ENCODE measurements around the gene NEK10. TPM values are rescaled to one million over a fixed set of nuclear protein-coding genes. Genes with fewer than 3 reads are reported as not detected.

Gene NEK10
- total and polyA plus RNA-seq, 2 of the 13 experiments (the other 11 are each of a cell fraction or from before 2014, with no cell fraction given), result 2.8 to 14.2 TPM

DNA sequence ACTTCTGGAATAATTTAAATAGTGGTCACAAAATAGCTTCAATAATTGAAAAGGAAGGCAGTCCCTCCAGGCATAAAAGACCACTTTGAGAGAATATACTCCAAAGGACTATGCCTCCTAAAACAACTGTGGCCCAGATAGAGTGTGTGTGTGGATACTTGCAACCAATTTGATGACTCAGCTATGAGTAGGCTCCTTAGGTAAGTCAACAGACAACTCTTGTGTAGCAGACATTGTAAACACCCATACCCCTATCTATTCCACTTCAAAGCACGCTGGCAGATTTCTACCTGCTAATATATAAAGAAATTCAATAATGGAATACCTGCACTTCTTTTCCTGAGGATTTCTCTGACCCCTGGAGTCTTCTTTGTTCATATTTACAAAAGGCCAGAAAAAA lies 254.5 kb downstream of the NEK10 start (continued):
- TF ChIP-seq, protein P1, sequence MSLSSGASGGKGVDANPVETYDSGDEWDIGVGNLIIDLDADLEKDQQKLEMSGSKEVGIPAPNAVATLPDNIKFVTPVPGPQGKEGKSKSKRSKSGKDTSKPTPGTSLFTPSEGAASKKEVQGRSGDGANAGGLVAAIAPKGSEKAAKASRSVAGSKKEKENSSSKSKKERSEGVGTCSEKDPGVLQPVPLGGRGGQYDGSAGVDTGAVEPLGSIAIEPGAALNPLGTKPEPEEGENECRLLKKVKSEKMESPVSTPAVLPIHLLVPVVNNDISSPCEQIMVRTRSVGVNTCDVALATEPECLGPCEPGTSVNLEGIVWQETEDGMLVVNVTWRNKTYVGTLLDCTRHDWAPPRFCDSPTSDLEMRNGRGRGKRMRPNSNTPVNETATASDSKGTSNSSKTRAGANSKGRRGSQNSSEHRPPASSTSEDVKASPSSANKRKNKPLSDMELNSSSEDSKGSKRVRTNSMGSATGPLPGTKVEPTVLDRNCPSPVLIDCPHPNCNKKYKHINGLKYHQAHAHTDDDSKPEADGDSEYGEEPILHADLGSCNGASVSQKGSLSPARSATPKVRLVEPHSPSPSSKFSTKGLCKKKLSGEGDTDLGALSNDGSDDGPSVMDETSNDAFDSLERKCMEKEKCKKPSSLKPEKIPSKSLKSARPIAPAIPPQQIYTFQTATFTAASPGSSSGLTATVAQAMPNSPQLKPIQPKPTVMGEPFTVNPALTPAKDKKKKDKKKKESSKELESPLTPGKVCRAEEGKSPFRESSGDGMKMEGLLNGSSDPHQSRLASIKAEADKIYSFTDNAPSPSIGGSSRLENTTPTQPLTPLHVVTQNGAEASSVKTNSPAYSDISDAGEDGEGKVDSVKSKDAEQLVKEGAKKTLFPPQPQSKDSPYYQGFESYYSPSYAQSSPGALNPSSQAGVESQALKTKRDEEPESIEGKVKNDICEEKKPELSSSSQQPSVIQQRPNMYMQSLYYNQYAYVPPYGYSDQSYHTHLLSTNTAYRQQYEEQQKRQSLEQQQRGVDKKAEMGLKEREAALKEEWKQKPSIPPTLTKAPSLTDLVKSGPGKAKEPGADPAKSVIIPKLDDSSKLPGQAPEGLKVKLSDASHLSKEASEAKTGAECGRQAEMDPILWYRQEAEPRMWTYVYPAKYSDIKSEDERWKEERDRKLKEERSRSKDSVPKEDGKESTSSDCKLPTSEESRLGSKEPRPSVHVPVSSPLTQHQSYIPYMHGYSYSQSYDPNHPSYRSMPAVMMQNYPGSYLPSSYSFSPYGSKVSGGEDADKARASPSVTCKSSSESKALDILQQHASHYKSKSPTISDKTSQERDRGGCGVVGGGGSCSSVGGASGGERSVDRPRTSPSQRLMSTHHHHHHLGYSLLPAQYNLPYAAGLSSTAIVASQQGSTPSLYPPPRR (CRISPR knock-in tag; IDR thresholded peaks at IDR 0.05; ENCODE audit: borderline replicate concordance), result no peak
- no peak for TF ChIP-seq JDP2 (CRISPR knock-in tag; IDR thresholded peaks at IDR 0.05; ENCODE audit: borderline replicate concordance)
- TF ChIP-seq SP140L (CRISPR knock-in tag; IDR thresholded peaks at IDR 0.05; ENCODE audit: borderline replicate concordance), result no peak
- TF ChIP-seq, protein P2, sequence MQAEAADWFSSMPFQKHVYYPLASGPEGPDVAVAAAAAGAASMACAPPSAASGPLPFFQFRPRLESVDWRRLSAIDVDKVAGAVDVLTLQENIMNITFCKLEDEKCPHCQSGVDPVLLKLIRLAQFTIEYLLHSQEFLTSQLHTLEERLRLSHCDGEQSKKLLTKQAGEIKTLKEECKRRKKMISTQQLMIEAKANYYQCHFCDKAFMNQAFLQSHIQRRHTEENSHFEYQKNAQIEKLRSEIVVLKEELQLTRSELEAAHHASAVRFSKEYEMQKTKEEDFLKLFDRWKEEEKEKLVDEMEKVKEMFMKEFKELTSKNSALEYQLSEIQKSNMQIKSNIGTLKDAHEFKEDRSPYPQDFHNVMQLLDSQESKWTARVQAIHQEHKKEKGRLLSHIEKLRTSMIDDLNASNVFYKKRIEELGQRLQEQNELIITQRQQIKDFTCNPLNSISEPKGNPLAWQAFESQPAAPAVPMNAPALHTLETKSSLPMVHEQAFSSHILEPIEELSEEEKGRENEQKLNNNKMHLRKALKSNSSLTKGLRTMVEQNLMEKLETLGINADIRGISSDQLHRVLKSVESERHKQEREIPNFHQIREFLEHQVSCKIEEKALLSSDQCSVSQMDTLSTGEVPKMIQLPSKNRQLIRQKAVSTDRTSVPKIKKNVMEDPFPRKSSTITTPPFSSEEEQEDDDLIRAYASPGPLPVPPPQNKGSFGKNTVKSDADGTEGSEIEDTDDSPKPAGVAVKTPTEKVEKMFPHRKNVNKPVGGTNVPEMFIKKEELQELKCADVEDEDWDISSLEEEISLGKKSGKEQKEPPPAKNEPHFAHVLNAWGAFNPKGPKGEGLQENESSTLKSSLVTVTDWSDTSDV (CRISPR knock-in tag; IDR thresholded peaks at IDR 0.05), result no peak
- TF ChIP-seq, protein P3, sequence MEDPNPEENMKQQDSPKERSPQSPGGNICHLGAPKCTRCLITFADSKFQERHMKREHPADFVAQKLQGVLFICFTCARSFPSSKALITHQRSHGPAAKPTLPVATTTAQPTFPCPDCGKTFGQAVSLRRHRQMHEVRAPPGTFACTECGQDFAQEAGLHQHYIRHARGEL (CRISPR knock-in tag; IDR thresholded peaks at IDR 0.05), result no peak
- TF ChIP-seq NFRKB (IDR thresholded peaks at IDR 0.05), result no peak
- TF ChIP-seq, protein P4, sequence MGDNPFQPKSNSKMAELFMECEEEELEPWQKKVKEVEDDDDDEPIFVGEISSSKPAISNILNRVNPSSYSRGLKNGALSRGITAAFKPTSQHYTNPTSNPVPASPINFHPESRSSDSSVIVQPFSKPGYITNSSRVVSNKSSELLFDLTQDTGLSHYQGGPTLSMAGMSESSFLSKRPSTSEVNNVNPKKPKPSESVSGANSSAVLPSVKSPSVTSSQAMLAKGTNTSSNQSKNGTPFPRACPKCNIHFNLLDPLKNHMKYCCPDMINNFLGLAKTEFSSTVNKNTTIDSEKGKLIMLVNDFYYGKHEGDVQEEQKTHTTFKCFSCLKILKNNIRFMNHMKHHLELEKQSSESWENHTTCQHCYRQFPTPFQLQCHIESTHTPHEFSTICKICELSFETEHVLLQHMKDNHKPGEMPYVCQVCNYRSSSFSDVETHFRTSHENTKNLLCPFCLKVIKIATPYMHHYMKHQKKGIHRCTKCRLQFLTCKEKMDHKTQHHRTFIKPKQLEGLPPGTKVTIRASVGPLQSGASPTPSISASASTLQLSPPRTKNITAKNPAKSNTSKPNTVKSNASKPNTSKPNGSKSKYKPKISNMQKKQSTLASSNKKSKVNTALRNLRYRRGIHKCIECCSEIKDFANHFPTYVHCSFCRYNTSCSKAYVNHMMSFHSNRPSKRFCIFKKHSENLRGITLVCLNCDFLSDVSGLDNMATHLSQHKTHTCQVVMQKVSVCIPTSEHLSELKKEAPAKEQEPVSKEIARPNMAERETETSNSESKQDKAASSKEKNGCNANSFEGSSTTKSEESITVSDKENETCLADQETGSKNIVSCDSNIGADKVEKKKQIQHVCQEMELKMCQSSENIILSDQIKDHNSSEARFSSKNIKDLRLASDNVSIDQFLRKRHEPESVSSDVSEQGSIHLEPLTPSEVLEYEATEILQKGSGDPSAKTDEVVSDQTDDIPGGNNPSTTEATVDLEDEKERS (CRISPR knock-in tag; IDR thresholded peaks at IDR 0.05), result no peak
- TF ChIP-seq, protein P5, sequence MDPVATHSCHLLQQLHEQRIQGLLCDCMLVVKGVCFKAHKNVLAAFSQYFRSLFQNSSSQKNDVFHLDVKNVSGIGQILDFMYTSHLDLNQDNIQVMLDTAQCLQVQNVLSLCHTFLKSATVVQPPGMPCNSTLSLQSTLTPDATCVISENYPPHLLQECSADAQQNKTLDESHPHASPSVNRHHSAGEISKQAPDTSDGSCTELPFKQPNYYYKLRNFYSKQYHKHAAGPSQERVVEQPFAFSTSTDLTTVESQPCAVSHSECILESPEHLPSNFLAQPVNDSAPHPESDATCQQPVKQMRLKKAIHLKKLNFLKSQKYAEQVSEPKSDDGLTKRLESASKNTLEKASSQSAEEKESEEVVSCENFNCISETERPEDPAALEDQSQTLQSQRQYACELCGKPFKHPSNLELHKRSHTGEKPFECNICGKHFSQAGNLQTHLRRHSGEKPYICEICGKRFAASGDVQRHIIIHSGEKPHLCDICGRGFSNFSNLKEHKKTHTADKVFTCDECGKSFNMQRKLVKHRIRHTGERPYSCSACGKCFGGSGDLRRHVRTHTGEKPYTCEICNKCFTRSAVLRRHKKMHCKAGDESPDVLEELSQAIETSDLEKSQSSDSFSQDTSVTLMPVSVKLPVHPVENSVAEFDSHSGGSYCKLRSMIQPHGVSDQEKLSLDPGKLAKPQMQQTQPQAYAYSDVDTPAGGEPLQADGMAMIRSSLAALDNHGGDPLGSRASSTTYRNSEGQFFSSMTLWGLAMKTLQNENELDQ (CRISPR knock-in tag; IDR thresholded peaks at IDR 0.05; ENCODE audit: borderline replicate concordance), result no peak
- TF ChIP-seq BCL6 (CRISPR knock-in tag; IDR thresholded peaks at IDR 0.05), result 0 out of 2 replicates have a peak, but pooled peaks have one; percentile 27
- TF ChIP-seq, protein P6, sequence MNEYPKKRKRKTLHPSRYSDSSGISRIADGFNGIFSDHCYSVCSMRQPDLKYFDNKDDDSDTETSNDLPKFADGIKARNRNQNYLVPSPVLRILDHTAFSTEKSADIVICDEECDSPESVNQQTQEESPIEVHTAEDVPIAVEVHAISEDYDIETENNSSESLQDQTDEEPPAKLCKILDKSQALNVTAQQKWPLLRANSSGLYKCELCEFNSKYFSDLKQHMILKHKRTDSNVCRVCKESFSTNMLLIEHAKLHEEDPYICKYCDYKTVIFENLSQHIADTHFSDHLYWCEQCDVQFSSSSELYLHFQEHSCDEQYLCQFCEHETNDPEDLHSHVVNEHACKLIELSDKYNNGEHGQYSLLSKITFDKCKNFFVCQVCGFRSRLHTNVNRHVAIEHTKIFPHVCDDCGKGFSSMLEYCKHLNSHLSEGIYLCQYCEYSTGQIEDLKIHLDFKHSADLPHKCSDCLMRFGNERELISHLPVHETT (CRISPR knock-in tag; conservative IDR thresholded peaks at IDR 0.05), result no peak
- TF ChIP-seq, protein P7, sequence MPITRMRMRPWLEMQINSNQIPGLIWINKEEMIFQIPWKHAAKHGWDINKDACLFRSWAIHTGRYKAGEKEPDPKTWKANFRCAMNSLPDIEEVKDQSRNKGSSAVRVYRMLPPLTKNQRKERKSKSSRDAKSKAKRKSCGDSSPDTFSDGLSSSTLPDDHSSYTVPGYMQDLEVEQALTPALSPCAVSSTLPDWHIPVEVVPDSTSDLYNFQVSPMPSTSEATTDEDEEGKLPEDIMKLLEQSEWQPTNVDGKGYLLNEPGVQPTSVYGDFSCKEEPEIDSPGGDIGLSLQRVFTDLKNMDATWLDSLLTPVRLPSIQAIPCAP (CRISPR knock-in tag; IDR thresholded peaks at IDR 0.05; ENCODE audit: low read depth), result no peak
- no peak for TF ChIP-seq ETV5 (CRISPR knock-in tag; IDR thresholded peaks at IDR 0.05; ENCODE audit: borderline replicate concordance)
- no peak for TF ChIP-seq PHB2 (IDR thresholded peaks at IDR 0.05; ENCODE audit: partially characterized antibody)

Data from HepG2 (cell line).